ENCODE data around the gene AAK1.

DNA sequence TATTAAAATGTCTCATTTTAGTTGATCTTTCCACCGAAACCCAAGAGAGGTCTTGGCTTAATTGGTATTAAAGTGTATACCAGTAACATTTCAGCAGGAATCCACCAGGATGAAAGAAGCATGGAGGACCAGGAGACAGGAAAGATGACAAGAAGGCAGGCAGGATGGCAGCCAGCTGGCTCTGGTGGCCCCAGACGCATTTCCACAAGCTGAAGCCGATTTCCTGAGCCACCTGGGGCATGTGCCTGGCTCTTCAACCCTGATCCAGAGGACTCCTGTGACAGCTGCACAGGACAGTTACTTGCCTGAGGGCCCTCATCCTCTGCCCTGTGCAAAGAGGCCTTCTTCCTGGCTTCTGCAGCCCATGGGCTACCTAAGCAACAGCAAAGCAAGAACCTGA, 149.4 kb downstream of the AAK1 start:
- TF ChIP-seq TAF1 (IDR thresholded peaks at IDR 0.05; ENCODE audit: borderline replicate concordance, low read depth, low read length): no peak
- TF ChIP-seq NBN (IDR thresholded peaks at IDR 0.05): no peak
- no peak for TF ChIP-seq BMI1 (IDR thresholded peaks at IDR 0.05; ENCODE audit: borderline replicate concordance)
- no peak for TF ChIP-seq CBX3 (IDR thresholded peaks at IDR 0.05; ENCODE audit: borderline replicate concordance, low read depth)
- no peak for TF ChIP-seq GABPA (IDR thresholded peaks at IDR 0.05; ENCODE audit: low read depth)
- no peak for TF ChIP-seq ZNF384 (IDR thresholded peaks at IDR 0.05; ENCODE audit: borderline replicate concordance, low read depth, low read length)
- TF ChIP-seq, protein P1, sequence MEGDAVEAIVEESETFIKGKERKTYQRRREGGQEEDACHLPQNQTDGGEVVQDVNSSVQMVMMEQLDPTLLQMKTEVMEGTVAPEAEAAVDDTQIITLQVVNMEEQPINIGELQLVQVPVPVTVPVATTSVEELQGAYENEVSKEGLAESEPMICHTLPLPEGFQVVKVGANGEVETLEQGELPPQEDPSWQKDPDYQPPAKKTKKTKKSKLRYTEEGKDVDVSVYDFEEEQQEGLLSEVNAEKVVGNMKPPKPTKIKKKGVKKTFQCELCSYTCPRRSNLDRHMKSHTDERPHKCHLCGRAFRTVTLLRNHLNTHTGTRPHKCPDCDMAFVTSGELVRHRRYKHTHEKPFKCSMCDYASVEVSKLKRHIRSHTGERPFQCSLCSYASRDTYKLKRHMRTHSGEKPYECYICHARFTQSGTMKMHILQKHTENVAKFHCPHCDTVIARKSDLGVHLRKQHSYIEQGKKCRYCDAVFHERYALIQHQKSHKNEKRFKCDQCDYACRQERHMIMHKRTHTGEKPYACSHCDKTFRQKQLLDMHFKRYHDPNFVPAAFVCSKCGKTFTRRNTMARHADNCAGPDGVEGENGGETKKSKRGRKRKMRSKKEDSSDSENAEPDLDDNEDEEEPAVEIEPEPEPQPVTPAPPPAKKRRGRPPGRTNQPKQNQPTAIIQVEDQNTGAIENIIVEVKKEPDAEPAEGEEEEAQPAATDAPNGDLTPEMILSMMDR (IDR thresholded peaks at IDR 0.05 in 2 of 3, conservative IDR thresholded peaks at IDR 0.05 in 1 of 3; ENCODE audit: control insufficient read depth in 2 of 3, extremely low read depth in 1 of 3, insufficient read depth in 1 of 3, low read depth in 3 of 3, low read length in 3 of 3): no peak
- no peak for TF ChIP-seq BACH1 (IDR thresholded peaks at IDR 0.05; ENCODE audit: borderline replicate concordance)
- TF ChIP-seq NFIC (IDR thresholded peaks at IDR 0.05; ENCODE audit: low read depth, low read length): no peak
- TF ChIP-seq, protein P2, sequence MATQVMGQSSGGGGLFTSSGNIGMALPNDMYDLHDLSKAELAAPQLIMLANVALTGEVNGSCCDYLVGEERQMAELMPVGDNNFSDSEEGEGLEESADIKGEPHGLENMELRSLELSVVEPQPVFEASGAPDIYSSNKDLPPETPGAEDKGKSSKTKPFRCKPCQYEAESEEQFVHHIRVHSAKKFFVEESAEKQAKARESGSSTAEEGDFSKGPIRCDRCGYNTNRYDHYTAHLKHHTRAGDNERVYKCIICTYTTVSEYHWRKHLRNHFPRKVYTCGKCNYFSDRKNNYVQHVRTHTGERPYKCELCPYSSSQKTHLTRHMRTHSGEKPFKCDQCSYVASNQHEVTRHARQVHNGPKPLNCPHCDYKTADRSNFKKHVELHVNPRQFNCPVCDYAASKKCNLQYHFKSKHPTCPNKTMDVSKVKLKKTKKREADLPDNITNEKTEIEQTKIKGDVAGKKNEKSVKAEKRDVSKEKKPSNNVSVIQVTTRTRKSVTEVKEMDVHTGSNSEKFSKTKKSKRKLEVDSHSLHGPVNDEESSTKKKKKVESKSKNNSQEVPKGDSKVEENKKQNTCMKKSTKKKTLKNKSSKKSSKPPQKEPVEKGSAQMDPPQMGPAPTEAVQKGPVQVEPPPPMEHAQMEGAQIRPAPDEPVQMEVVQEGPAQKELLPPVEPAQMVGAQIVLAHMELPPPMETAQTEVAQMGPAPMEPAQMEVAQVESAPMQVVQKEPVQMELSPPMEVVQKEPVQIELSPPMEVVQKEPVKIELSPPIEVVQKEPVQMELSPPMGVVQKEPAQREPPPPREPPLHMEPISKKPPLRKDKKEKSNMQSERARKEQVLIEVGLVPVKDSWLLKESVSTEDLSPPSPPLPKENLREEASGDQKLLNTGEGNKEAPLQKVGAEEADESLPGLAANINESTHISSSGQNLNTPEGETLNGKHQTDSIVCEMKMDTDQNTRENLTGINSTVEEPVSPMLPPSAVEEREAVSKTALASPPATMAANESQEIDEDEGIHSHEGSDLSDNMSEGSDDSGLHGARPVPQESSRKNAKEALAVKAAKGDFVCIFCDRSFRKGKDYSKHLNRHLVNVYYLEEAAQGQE (IDR thresholded peaks at IDR 0.05; ENCODE audit: low read depth, low read length): no peak
- TF ChIP-seq SUZ12 (IDR thresholded peaks at IDR 0.05; ENCODE audit: unreplicated experiment): no peak

Data from GM12878 (cell line).